HepG2 (cell line): ENCODE data around the gene NEK3.

Source experiments
- RFXANK ChIP-seq: IDR thresholded peaks from 2 replicates; pipeline ENCODE4 v1.6.1; 2016
- TCF12 ChIP-seq, 2 experiments: fragments of 450-650 bp in 1 of 2; sonication (generic) in 1 of 2; formaldehyde crosslinking in 1 of 2; IDR thresholded peaks; 2 replicates each; pipeline versions ENCODE4 v1.6.1 to v1.8.0; 2017 to 2022; ENCODE audit warnings: antibody characterized with exemption in 1 of 2, mild to moderate bottlenecking in 1 of 2, missing genetic modification reagents in 1 of 2, moderate library complexity in 1 of 2
- ZNF639 ChIP-seq: conservative IDR thresholded peaks from 2 replicates; pipeline ENCODE4 v1.6.1; 2018; ENCODE audit warnings: missing genetic modification reagents
- TF ChIP-seq, protein P1 (sequence below): sonication (generic); formaldehyde crosslinking; IDR thresholded peaks from 2 replicates; pipeline ENCODE4 v1.4.0; 2020; ENCODE audit warnings: mild to moderate bottlenecking, missing genetic modification reagents
- TF ChIP-seq, protein P2 (sequence below): sonication (generic); formaldehyde crosslinking; IDR thresholded peaks from 2 replicates; pipeline ENCODE4 v1.4.0; 2020; ENCODE audit warnings: low read depth, missing genetic modification reagents

DNA sequence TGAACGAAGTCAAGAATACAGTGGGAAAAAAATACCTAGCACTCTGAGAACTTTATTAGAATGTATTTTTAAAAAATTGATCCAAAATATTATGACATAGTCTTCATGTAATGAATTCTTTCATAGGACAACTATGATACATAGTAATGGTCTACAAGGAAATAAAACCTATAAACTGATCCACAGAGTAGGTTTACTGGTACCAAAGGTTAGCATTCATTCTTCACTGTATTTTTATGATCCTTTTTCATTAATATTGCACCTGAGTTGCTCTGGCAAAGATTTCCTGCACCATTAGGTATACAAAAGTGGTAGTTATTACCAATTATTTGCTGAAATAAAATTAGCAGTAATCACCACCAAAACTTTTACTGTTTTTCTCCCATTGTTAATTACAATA lies 4.2 kb downstream of the NEK3 start:
- TF ChIP-seq, protein P1, sequence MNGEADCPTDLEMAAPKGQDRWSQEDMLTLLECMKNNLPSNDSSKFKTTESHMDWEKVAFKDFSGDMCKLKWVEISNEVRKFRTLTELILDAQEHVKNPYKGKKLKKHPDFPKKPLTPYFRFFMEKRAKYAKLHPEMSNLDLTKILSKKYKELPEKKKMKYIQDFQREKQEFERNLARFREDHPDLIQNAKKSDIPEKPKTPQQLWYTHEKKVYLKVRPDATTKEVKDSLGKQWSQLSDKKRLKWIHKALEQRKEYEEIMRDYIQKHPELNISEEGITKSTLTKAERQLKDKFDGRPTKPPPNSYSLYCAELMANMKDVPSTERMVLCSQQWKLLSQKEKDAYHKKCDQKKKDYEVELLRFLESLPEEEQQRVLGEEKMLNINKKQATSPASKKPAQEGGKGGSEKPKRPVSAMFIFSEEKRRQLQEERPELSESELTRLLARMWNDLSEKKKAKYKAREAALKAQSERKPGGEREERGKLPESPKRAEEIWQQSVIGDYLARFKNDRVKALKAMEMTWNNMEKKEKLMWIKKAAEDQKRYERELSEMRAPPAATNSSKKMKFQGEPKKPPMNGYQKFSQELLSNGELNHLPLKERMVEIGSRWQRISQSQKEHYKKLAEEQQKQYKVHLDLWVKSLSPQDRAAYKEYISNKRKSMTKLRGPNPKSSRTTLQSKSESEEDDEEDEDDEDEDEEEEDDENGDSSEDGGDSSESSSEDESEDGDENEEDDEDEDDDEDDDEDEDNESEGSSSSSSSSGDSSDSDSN (CRISPR knock-in tag): no peak
- TF ChIP-seq, protein P2, sequence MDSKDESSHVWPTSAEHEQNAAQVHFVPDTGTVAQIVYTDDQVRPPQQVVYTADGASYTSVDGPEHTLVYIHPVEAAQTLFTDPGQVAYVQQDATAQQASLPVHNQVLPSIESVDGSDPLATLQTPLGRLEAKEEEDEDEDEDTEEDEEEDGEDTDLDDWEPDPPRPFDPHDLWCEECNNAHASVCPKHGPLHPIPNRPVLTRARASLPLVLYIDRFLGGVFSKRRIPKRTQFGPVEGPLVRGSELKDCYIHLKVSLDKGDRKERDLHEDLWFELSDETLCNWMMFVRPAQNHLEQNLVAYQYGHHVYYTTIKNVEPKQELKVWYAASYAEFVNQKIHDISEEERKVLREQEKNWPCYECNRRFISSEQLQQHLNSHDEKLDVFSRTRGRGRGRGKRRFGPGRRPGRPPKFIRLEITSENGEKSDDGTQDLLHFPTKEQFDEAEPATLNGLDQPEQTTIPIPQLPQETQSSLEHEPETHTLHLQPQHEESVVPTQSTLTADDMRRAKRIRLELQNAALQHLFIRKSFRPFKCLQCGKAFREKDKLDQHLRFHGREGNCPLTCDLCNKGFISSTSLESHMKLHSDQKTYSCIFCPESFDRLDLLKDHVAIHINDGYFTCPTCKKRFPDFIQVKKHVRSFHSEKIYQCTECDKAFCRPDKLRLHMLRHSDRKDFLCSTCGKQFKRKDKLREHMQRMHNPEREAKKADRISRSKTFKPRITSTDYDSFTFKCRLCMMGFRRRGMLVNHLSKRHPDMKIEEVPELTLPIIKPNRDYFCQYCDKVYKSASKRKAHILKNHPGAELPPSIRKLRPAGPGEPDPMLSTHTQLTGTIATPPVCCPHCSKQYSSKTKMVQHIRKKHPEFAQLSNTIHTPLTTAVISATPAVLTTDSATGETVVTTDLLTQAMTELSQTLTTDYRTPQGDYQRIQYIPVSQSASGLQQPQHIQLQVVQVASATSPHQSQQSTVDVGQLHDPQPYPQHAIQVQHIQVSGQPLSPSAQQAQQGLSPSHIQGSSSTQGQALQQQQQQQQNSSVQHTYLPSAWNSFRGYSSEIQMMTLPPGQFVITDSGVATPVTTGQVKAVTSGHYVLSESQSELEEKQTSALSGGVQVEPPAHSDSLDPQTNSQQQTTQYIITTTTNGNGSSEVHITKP (CRISPR knock-in tag): no peak
- TF ChIP-seq TCF12 (IDR thresholded peaks at IDR 0.05): no peak
- no peak for TF ChIP-seq TCF12 (CRISPR knock-in tag; IDR thresholded peaks at IDR 0.05)
- no peak for TF ChIP-seq ZNF639
- TF ChIP-seq RFXANK (CRISPR knock-in tag): no peak
